Cerebellar cortex (tissue), 1 donor: ENCODE results near the gene PADI1.
"Not testable (repeated sequence)": the region's sequence is repeated elsewhere in the genome, so short reads cannot be mapped to it uniquely, and the experiment has no call there.

Experiments used
- DNase-seq: peaks from one replicate; pipeline ENCODE4 v3.0.0-alpha.2; 2015; ENCODE audit warnings: low spot score

The PADI1 gene

DNA sequence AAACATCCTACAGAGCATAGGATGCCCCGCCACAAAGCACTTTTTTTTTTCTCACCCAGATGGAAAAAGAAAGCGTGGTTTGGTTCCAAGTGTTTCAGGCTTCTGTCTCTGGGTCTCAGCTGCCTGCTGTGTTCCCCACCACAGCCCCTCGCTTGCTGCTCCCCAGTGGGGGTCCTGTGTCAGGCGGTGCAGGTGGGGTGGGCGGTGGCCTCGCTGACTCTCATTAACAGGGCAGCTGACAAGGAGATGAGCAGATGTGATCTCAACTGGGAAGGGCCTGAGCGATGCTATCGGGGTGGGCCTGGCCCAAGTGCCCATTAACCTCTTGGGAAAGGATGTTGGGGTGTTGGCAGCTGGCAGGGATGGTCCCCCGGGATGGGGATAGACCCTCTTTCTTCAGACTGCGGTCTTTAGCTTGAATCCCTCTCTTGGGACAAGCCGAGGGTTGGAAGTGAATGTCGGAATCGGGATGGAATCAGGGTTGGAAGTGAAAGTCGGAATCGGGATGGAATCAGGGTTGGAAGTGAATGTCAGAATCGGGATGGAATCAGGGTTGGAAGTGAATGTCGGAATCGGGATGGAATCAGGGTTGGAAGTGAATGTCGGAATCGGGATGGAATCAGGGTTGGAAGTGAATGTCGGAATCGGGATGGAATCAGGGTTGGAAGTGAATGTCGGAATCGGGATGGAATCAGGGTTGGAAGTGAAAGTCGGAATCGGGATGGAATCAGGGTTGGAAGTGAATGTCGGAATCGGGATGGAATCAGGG lies 36.3 kb downstream of the PADI1 start:
- not testable (repeated sequence) for DNase-seq

DNA sequence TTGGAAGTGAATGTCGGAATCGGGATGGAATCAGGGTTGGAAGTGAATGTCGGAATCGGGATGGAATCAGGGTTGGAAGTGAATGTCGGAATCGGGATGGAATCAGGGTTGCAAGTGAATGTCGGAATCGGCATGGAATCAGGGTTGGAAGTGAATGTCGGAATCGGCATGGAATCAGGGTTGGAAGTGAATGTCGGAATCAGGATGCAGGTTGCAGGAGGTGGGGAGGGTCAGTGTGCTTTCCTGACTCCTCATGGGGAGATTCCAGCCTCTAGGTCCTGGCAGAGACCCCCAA lies 36.8 kb downstream of the PADI1 start:
- DNase-seq: not testable (repeated sequence)

DNA sequence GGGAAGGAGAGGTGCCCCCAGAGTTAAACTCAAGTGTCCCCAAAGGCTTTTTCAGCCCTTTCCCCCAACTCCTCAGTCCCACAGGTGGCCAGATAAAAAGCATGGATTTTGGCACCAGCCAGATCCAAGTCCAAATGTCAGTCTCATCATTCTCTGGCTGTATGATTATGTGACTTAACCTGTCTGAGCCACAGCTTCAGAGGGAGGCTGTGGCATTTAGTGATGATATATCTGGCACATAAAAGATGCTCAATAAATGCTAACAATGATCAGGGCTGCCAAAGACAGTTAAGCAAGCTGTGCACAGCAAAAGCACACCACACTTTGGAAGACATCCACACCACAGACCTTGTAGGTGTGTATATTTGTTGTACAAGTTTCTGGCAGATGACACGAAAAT lies 38.3 kb downstream of the PADI1 start:
- DNase-seq: no peak

DNA sequence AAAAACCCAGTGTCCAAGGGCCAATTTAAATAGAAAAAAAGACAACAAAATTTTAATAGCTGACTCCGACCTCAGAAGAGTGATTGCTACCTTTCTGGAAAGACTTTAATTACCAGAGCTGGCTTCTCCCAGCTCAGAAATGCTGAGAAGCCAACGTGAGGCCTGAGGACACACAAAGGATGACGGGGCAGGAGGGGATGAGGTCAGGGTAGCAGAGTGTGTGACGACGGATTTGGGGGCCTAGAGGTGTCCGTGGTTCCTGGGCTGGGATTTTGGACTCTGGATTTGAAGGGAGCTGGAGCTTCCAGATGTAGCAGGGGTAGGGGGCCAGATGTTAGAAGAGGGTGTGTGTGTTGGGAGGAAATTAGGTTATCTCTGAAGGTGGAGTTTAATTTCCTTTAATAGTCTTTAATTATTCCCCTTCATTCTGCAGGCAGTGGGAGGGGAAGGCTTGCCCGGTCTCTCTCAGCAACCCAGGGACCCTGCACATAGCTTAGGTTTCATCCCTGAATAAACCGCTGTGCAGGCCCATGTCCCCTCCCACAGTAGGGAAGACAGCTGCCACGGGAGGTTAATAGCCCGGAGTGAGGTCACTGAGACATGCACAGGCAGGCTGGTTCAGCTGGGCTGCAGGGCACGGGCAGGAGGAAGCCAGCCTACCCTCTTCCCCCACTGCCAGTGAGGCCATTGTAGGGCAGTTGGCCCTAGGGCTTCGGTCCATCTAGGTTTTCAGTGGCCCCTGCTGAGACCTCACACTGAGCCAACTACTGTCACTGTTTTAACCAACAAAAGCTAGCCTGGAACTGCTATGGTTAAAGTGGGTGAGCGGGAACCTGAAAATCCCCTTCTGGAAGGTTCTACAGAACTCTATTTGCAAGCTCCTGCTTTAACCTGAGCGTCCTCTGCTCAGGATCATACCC lies 40.2 kb downstream of the PADI1 start:
- DNase-seq: no peak

DNA sequence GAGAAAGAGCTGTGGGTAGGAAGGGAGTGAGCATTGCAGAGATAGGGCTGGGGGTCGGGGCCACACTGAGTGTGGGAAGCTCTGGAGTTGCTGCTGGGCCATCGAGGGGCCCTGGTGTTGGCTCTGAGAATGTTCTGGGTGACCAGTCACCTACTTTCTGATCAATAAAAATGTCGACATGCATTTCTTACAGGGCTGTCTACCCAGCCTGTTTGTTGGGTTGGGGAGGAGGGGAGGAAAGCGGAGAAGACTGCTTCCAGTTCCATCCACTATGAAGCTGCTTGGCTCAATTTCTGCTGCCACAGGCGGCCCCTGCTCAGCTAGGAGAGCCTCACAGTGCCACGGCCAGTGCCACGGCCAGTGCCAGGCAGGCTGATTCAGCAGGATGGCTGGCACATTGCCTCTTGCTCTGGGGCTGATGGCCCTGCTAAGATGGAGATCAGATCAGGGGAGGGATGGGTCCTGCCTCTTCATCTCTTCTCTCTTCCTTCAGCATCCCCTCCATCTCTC lies 40.9 kb downstream of the PADI1 start:
- no peak for DNase-seq

DNA sequence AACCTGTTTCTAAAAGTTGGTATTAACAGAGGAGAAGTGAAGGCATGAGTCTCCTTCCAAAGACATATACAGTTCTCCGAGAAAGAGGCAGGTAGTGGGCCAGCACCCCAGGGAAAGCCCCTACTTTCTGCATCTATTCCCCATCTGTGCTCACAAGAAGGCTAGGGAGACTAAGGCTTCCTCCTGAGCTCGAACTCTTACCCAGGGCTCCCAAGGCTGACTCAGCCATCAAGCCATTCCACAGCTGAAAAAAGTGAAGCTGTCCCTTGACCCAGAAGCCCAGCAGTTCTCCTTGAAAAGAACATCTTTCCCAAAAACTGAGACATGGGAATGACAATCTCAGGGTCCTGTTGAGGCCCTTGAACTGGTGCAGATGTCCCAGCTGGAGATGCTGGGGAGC lies 42.0 kb downstream of the PADI1 start:
- no peak for DNase-seq

DNA sequence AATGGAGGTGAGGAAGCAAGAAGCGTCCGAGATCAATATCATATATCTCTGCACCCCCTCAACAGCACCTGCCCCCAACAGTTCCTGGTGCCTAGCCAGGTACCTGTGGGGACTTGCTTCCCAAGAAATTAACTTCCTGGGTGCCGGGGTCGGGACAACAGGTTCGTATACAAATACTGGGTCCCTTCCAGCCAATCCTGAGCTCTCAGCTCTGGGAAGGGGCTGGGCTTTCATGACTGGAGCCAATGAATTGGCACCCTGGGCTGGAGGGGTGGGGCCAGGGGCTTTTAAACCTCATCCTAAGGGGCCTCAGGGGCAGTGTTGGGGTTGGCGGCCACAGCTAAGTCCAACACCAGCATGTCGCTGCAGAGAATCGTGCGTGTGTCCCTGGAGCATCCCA lies 43.9 kb downstream of the PADI1 start, which contains the start of gene PADI3:
TSS of gene PADI3 (plus strand) at position 318 of the 400 bp plus-strand sequence. CDS start at position 358, 40 bp downstream.
- DNase-seq: no peak

DNA sequence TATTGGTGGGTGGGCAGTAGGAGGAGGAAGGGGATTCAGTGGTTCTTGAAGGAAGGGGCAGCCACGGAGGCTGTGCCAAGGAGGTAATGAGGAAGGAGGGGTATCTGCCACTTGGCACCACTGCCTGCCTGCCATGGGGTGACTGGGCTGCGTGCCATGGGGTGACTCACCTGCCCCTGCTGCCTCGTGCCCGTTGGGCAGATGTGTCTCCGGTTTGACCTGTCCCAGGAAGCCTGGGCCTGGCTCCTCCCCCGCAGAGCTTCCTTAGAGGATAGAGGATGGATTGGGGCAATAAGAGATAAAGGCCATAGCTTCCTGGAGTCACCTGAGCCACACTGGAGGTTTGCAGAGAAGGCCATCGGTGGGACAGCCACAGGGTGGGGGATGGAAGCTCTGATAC lies 45.7 kb downstream of the PADI1 start:
- no peak for DNase-seq

DNA sequence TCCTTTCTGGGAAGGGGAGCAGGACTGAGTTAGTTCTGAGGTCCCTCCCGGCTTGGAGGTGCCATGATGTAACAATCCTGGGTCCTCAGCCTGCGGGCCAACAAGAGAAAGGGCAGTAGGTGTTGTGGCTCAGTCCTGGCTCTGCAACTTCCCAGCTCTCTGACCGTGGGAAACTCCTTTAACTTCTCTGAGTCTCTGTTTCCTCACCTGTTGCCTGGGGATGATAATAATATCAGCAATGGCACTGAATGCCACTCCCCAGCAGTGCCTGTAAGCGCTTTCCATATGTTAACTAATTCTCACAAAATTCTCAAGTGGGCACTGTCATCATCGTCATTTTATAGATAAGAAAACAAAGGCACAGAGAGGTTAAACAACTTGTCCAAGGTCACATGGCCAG lies 46.3 kb downstream of the PADI1 start:
- no peak for DNase-seq

DNA sequence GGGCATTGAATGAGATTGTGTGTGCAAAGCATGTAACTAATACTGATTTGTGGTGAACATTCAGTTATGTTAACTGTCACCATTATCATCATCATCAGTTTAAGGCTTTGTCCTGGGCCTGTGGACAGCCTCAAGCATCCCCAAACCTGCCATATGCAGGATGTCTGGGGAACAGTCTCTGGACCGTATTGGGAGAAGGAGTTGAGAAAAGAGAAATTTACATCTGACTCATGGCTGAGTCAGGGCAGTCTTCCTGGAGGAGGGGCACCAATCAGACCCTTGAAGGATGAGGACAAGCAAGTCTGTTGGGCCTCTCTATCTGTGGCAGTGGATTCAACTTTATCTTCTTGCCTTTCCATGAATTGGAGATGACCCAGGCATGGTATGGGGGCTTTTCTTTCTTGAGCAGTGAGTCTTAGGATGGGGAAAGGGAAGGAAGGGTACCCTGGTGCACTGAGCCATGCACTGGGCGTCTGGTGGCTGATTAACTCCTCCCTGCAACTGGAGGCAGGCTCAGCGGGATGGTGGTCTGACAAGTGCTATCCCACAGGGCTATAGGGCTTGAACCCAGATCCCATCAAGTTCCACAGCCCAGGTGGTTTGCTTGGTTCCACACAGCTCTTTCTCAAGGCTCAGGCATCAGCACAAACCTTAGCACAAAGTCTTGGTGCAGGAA lies 46.9 kb downstream of the PADI1 start:
- DNase-seq: no peak

DNA sequence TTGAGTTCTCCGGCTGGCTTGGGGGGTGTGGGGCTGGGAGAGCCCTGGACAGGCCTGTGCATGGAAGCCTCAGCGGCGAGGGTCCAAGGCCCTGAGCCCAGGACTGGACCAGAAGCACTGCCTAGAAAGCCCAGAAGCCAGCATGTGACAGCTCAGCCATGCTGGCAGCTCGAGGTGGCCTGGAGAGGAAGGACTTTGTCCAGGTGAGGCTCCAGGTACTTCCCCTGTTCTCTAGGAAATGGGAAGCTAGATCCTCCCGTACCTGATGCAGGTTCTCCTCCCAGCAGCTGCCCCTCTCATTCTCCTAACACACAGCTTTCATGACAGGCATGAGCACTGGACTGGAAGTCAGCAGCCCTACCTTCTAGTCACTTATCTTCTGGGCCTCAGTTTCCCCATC lies 50.4 kb downstream of the PADI1 start:
- DNase-seq: no peak

DNA sequence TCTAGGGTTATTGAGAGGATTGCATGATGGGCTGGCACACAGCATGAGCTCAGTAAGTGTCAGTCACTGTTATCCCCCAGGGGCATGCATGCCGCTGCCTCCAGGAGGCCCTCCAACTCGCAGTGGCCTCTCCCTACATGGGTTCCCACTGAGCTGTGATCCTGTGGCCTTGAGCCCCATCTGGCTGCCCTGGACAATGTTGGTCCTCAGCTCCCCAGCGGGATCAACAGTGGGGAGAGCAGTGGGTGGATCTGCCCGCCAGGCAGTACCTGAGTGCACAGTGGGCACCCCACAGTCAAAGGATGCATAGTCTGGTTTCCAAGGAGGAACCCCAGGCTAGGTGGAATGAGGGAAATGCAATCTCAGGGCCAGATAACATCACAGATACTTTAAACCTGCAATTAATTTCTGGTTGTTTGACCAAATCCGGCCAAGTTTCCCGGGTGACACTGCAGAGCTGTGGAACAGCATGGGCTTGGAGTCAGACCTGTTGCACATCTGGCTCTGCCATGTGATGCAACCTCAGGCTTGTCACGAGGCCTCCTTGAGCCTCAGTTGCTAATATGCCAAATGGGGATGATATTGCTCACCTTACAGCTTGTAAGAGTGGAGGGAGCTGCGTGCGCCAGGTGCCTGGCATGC lies 53.3 kb downstream of the PADI1 start:
- DNase-seq: no peak

DNA sequence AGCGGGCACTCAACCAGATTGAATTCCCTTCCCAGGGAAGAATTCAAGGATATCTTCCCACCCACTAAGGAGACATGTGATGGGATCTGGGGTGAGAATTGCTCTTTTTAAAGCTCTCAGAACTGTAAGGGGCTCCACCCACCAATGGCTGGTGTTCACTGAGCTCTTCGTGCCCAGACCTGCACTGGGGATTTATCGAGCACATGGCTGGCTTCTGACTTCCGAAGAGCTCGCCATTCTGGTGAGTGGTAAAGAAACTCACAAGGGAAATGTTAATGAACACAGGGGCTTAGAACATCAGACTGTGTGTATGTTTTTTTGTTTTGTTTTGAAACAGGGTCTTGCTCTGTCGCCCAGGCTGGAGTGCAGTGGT lies 53.8 kb downstream of the PADI1 start:
- DNase-seq: no peak

DNA sequence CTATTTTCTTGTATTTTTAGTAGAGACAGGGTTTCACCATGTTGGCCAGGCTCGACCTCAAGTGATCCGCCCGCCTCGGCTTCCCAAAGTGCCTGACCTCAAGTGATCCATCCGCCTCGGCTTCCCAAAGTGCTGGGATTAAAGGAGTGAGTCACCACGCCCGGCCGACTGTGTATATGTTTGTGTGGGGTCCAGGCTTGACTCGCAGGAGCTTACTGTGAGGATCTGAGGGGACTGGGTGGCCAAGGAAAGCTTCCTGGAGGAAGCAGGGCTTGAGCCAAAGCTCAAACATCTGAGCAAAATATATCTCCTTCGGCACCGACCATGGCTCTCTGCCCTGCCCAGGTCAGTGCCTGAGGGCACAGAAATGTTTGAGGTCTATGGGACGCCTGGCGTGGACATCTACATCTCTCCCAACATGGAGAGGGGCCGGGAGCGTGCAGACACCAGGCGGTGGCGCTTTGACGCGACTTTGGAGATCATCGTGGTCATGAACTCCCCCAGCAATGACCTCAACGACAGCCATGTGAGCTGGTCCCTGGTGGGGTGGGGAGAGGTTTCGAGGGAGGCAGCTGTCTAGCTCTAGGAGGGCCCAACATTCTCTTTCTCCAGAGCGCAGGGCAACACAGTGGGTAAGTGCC lies 54.4 kb downstream of the PADI1 start:
- no peak for DNase-seq

DNA sequence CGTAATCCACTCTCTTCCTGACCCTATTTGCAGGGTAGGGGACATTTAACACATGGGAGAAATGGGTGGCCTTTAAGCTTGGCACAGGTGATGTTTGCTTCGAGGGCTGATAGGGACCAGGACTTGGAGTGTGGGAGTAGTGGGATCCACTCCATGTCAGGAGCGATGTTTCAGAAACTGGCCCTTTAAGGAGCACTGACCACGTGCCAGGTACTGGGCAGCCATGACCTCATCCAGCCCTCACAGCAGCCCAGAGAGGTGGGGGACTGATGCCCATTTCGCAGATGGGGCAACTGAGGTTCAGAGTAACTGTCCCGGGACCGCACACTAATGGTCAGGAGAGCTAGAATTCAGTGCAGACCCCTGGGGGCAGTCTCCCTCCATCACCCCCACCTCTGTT lies 55.3 kb downstream of the PADI1 start:
- no peak for DNase-seq

DNA sequence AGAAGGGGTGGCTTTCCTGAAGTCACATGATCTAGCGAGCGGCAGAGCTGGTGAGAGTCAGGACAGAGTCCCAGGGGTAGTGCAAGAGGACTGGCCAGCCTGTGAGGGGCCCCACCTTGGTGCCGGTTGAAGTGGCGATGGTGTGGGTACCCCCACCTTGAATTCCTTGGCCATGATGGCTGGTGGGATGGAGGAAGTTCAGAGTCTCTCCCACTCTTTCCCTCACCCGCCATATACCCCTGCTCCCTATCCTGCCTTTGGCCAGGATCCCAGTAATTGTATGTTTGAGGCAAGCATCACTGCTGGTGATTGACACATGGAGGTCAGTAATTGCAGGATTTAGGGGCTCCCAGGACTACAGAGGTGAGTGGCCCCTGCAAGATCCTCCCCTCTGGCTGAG lies 55.8 kb downstream of the PADI1 start:
- DNase-seq: no peak

DNA sequence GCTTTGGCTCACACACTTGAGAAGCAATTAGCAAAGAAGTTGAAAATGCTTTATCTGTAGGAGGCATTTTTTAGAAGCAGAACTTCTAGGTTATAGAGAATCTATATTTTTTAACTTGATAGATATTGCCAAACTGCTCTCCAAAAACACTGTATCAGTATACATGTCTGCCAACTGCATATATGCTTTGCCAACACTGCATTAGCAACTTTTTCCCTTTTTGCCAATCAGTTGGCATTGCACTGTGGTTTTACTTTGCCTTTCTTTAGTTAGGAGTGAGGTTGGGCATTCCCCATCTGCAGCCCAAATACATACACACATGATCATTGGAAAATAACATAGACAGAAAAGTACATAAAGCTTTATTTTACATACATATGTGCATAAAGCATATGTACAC lies 59.0 kb downstream of the PADI1 start:
- no peak for DNase-seq

DNA sequence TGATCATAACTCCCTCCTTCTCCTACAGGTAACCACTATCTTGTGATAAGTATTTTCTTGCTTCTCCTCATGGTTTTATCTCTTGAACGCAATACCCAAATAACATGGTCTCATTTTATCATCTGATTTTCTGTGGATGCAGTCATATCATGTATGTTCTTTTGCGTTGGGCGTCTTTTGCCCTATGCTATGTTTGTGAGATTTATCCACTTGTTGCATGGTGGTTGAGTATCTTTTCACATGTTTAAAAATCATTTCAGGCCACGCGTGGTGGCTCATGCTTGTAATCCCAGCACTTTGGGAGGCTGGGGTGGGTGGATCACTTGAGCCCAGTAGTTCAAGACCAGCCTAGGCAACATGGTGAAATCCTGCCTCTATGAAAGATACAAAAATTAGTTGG lies 59.5 kb downstream of the PADI1 start:
- no peak for DNase-seq

DNA sequence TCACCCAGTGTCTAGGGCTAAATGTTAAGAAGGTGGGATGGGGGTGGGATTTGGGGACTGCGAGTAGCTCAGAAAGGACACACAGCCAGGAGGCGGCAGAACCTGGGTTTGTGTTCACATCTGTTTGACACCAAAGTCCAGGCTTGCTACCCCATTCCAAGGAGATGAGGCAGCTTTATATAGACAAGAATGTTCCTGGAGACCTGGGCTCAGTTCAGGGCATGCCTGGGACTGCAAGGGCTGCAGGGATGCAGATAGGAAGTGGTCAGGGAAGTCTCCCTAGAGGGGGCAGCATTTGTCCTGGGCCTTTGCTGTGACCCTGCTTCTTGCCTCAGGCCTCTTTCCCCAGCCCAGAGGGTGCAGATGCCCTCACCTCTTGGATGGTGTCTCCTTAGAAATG lies 60.2 kb downstream of the PADI1 start:
- no peak for DNase-seq

DNA sequence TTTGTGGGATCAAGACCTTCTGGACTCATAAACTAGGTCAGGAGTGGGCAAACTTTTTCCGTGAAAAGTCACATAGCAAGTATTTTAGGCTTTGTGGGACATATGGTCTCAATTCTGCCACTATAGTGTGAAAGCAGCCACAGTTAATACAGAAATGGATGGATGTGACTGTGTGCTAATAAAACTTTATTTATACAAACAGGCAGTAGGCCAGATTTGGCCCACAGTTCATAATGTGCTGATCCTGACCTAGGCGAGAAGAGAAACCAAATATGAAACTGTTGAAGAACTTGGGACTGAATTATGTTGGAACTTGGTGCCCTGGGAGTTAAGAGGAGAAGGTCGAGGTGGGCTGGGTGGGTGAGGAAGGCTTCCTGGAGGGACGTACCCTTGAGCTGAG lies 61.0 kb downstream of the PADI1 start:
- DNase-seq: no peak

DNA sequence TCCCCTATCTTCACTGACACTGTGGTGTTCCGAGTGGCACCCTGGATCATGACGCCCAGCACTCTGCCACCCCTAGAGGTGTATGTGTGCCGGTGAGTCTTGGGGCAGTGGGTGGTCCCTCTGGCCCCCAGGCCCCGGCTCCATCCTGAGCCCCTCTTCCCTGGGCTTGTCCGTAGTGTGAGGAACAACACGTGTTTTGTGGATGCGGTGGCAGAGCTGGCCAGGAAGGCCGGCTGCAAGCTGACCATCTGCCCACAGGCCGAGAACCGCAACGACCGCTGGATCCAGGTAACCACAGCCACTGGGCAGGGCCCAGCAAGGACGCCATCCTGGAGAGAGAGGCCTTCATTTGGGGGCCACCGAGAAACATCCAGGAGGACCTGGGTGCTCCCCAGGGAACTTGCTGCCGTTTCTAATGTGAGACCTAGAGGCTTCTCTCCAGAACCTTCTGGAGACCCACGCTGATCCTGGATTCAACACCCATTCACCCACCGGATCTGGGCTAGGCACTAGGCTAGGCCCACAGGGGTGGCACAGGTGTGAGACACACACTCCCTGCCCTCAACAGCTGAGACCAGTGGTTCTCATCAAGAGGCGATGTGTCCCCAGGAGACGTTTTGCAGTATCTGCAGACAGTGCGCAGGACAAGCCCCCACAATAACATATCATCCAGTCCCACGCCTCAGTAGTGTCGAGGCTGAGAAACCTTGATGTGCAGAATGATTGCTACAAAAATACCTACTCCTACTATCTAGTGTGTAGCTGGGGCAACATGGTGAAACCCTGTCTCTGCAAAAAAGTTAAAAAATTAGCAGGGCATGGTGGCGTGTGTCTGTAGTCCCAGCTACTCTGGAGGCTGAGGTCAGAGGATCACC lies 66.2 kb downstream of the PADI1 start:
- DNase-seq: no peak
